22Rv1 (cell line): ENCODE measurements around the gene NKD1.

ENCODE experiments used
- H3K27ac ChIP-seq: fragments of 450-650 bp; 2 replicates; pipeline ENCODE4 v1.5.1; 2017
- CTCF ChIP-seq: fragments of 450-650 bp; IDR thresholded peaks from 2 replicates; pipeline ENCODE4 v1.5.1; 2017; ENCODE audit warnings: mild to moderate bottlenecking
- ZFX ChIP-seq: fragments of 450-650 bp; IDR thresholded peaks from 2 replicates; pipeline ENCODE4 v1.6.1; 2017; ENCODE audit warnings: antibody characterized with exemption, borderline replicate concordance

Gene NKD1

GRCh38 chr16:50683689-50684374 lies 135.6 kb downstream of the NKD1 start:
- no peak for TF ChIP-seq ZFX
- no peak for TF ChIP-seq CTCF
- no peak overlapping the region for H3K27ac ChIP-seq

- TF ChIP-seq CTCF = no peak
- TF ChIP-seq ZFX = no peak
- H3K27ac ChIP-seq = no peak overlapping the region
These were observed 136.7 kb downstream of the NKD1 start for GRCh38 chr16:50684823-50685461.

- TF ChIP-seq CTCF = no peak
- no peak for TF ChIP-seq ZFX
- no peak overlapping the region for H3K27ac ChIP-seq
These were observed 137.4 kb downstream of the NKD1 start for GRCh38 chr16:50685462-50686063.

- no peak overlapping the region for H3K27ac ChIP-seq
- TF ChIP-seq CTCF (no peak), ZFX (no peak)
These were observed 139.9 kb downstream of the NKD1 start for GRCh38 chr16:50688083-50688482.

- TF ChIP-seq CTCF (no peak), ZFX (no peak)
- no peak overlapping the region for H3K27ac ChIP-seq
These were observed 140.7 kb downstream of the NKD1 start for GRCh38 chr16:50688867-50689266.

GRCh38 chr16:50690177-50690576 lies 142.0 kb downstream of the NKD1 start:
- TF ChIP-seq ZFX (no peak), CTCF (no peak)
- H3K27ac ChIP-seq = no peak overlapping the region

GRCh38 chr16:50692644-50692998 lies 144.4 kb downstream of the NKD1 start:
- no peak overlapping the region for H3K27ac ChIP-seq
- no peak for TF ChIP-seq CTCF
- TF ChIP-seq ZFX = no peak
